HuH-7.5 (cell line): ENCODE data around the gene CLDN9.

Source experiments
- DNase-seq: peaks from one replicate; pipeline ENCODE4 v3.0.0; 2011; ENCODE audit warnings: low spot score

Gene CLDN9

DNA sequence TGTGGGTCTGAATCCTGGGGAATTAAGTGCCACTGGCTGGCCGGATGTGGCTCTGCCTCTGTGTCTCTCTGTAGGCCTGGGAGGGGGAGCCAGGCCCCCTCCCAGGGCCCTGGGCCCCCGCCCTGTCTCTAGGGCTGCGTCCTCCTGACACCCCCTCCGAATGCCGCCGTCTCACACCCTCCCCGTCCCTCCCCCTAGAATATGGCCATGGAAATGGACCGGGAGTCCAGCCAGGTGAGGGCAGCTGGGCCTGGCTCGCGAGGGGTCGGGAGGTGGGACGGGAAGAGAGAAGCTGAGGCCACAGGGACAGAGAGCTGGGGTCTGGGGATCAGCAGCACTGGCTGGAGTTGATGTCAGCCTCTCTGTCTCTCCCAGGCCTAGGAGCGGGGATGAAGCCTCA is 16.4 kb upstream of the CLDN9 start:
- DNase-seq, result no peak

DNA sequence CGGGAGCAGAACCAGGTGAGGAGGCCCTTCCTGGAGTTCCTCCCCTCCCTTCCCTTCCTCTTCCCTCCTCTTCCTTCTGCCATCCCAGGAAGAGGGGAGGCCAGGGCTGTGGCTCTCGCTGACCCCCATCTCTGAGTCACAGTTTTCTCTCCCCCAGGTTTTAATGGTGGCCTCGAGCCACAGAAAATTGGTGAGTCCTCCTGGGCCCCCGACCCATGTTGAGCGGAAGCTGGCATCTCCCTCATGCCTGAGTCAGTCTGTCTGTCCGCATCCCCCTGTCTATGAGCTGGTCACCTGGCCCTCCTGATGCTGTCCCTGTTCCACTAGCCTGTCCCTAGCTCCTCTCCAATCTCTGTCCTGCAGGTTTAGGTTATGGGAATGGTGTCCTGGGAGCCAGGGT is 12.8 kb upstream of the CLDN9 start:
- DNase-seq, result no peak

DNA sequence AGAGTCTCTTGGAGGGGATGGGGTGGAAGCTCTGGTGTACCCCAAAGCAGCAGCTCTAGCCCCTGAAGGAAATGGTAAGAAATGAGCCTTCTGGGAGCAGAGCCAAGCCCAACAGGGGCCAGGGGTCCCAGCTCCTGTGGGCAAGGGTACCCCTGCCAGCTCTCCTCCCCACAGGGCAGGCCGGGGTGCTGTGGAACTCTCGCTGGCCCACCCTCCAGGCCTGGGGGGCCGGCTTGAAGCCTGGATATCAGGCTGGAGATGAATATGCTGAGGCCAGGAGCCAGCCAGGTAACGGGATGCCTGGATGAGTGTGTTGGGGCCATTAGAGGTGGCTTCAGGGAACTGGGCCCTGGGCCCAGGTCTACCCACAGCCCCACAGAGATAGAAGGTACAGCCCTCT is 12.2 kb upstream of the CLDN9 start:
- no peak for DNase-seq

DNA sequence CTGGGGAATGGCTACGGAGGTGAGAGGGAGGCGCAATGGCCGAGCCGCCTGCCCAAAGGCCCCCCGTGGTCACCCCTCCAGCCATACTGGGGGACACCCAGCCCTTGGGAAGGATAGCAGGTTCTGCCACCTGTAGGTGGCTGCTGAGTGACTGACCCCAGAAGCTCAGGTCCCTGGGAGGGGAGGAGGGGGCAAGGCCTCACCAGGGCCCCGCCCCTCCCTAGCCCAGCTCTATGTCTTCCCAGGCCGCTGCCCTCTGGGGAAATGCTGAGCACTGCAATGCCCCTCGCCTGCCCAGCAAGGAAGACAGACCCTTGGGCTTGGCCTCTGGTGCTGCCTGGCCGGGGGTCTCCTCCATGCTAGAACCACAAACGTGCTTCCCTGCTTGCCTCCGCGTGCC is 11.4 kb upstream of the CLDN9 start:
- no peak for DNase-seq

DNA sequence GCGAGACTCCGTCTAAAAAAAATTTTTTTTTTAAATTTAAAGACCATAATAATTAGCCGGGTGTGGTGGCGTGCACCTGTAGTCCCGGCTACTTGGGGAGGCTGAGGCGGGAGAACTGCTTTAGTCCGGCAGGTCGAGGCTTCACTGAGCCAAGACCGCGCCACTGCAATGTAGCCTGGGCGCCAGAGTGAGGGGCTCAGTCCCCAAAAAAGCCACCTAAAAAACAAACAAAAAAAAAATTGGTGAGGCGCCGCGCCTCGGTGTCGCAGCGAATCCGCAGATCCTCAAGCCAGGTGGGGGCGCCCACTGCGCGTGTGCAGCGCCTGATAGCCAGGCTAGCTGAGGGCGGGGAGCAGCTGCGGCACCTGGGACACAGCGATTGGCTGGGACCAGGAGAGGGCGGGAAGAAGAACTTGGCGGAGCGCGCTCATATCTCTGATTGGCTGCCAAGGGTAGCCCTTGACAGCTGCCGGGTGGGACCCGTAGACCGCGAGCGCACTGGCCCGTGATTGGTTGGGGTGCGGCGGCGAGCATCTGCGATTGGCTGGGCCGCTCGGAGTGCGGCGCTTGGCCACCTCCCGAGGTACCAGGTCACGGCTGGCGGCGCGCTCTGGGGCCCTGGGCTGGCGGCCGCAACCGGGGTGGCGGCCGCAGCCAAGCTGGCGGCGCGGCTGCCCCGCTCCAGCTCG is 9.0 kb upstream of the CLDN9 start:
- DNase-seq, result peak; percentile 97

DNA sequence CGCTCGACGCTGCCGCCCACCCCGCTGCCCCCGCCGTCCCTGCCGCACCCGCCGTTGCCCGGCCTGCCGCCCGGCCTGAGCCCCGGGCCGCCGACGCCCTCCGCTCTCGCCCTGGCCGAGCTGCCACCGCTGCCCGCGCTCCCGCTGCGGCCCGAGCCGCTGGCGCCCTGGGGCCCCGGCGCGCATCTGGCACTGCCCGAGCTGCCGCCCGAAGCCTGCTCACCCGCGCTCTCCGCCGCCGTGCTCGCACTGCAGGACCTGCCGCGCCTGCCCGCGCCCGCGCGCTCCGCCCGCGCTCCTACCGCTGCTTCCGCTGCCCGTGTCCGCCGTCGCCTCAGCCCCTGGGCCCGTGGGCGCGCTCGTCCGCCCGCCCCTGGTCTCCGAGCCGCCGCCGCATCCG is 8.4 kb upstream of the CLDN9 start:
- no peak for DNase-seq

DNA sequence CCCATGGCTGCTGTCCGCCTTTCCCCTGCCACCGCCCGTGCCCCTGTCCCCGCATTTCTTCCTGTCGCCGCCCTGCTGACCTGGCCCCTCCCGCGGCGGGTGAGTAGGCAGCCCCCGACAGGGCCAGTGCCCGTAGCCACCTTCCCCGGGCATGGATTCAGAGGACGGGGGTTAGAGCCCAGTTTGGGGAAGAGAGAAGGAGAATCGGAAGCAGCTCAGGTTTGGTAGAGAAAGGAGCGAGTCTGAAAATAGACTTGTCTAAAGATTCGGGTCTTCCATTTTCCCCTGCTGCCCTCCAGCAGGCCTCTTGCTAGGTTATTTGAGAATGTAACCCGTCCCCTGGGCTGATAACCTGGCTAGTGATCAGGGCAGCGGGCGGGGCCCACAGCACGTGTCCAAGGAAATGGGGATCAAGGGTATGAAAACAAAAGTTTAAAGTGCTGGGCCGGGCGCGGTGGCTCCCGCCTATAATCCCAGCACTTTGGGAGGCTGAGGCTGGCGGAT is 7.9 kb upstream of the CLDN9 start:
- DNase-seq, result peak; percentile 43

DNA sequence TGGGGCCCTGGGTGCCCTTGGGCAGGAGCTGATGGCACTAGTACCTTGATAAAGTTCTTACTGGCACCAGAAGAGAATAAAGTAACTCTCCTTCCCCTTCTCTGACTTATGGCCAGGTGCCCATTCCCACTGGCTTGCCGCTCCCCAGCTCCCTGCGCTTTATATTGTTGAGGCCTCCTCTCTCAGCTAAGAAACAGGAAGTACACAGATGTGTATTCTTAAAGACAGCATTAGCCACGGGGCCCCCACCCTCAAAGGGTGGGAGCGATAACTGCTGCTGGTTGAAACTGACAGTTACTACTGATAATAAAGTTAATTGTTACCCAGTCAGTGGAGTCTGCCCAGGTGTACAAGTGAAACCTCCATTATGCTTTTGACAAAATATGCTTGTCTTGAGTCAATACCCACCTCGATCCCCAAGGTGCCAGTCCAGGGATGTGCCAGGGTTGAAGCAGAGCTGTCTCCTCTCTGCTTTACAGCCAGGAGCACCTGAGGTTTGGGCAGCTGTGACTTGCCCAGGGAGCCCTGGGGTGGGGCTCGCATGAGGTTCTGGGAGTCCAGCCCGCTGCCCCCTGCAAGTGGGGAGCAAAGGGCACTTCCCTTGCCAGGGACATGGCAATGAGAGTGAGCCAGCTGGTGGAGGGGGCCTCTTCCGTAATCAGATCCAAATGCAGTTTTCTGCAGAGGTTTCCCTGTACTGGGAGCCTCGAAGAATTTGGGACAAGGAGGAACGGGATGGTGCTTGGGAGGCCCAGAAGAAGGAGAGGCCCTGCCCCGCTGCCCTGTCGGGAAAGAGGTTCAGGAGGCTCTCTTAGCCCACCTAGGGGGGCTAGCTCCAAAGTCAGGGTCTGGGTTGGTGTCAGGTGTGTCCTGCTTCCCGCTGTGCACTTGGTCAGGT is 5.4 kb upstream of the CLDN9 start:
- DNase-seq, result no peak

DNA sequence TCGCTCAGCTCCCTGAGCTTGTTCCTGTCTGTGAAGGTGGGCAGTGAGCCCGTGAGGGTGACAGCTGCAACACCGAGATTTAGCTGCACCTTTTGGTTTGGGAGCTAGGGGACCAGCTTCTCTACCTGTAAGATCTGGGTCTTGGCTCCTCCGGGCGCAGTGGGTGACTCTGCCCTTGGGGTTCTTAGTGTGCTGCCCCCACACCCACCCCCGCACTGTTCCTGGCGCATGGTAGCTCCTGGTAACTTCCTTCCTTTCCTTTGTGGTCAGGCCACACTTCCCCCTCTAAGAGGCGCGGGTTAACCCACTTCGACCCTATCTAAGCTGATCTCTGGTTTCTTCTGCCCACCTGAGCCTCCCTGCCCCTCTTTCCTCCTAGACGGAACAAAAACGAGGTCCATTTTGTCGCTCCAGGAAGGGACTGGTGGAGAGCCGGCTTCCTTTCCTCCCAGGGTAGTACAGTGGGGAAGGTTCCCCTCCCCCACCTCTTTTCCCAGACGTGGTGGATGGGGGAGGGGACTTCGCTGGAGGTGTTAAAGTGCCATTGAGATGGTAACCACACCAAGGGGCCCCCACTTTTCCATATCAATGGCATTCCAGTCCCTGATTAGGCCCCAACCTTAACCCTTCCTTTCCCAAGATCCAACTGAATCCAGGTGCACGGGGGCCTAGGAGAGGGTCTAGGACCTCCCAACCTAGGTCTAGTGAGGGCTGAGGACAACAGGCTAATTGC is 4.6 kb upstream of the CLDN9 start:
- DNase-seq, result no peak

DNA sequence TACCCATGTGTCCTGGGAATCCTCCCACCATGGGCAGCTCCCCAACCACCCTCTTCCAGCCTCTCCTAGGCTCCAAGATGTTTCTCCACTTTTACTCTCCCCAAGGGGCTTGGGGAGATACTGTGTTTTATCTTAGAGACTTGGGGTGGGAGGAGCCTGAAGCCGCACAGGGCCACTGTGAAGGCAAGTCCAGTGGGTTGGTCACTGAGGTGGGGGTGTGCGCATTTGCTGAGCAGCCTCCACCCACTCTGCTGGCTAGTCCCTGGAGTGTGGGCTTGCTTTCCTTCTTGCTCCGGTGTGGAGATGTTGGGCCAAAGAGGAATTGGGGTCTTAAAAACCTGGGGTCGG is 4.1 kb upstream of the CLDN9 start:
- no peak for DNase-seq

DNA sequence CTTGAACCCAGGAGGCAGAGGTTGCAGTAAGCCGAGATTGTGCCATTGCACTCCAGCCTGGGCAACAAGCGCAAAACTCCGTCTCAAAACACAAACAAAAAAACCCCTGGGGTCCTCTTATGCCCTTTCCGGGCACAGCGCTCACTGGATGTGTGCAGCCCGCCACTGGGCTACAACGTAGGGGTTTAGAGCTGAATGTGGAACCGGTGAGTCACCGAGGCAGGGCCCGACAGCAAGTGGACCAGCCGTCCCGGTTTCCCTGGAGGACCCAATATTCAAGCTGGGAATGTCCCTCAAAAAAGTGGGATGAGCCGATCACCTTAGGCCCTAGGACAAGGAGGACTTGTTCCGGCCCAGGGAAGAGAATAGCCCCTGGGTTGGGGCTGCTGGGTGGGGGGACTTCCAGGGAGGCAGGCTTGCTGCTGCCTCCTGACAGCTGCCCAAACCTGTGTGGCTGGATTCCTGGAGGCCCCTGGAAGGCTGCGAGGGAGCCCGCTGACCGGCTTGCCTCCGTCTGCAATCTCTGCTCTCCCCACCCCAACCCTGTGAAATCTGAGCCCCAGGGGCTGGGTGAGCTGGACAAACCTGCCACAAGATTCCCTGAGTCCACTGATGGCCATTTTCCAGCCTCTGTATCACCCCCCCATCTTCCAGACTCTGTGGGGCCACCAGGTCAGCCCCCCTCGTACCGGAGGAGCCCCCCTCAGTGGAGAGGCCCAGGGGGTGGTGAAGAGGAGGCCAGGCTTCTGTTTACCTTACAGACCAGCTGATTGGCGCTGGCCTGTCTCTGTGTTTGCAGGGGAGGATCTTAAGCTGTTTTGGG is 2.9 kb upstream of the CLDN9 start:
- DNase-seq, result peak; percentile 66

DNA sequence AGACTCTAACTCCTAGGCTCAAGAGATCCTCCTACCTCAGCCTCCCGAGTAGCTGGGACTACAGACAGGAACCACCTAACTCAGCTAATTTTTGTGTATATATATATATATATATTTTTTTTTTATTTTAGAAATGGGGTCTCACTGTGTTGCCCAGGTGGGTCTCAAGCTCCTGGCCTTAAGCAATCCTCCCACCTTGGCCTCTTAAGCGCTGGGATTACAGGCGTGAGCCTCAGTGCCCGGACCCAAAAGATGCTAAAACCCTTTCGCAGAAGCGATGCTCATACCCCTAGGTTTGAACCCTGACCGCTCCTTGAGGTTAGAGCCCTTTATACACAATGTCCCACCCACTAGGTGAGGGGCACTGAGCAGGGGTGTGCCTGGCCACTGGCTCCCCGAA is 2.2 kb upstream of the CLDN9 start:
- no peak for DNase-seq

DNA sequence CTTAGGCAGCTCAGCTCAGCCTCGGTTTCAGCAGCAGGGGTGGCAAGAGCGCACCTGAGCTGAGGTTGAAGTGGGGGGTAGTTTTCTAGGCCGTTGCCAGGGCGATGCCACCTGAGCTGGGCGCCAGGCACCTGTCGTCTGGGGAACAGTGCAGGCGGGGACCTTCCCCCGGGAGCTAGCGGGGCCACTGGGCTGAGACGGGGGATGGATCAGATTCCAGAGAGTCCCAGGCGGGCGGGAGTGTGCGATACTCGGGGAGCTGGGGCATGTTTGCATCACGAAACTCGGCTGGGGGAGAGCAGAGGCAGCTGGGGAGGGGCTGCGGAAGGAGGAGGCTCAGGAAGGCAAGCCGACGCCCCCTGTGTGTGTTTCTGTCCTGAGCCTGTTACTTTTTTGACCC is 477 bp upstream of the CLDN9 start:
- no peak for DNase-seq

DNA sequence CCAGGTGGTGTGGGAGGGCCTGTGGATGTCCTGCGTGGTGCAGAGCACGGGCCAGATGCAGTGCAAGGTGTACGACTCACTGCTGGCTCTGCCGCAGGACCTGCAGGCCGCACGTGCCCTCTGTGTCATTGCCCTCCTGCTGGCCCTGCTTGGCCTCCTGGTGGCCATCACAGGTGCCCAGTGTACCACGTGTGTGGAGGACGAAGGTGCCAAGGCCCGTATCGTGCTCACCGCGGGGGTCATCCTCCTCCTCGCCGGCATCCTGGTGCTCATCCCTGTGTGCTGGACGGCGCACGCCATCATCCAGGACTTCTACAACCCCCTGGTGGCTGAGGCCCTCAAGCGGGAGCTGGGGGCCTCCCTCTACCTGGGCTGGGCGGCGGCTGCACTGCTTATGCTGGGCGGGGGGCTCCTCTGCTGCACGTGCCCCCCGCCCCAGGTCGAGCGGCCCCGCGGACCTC is 798 bp downstream of the CLDN9 start:
- no peak for DNase-seq

DNA sequence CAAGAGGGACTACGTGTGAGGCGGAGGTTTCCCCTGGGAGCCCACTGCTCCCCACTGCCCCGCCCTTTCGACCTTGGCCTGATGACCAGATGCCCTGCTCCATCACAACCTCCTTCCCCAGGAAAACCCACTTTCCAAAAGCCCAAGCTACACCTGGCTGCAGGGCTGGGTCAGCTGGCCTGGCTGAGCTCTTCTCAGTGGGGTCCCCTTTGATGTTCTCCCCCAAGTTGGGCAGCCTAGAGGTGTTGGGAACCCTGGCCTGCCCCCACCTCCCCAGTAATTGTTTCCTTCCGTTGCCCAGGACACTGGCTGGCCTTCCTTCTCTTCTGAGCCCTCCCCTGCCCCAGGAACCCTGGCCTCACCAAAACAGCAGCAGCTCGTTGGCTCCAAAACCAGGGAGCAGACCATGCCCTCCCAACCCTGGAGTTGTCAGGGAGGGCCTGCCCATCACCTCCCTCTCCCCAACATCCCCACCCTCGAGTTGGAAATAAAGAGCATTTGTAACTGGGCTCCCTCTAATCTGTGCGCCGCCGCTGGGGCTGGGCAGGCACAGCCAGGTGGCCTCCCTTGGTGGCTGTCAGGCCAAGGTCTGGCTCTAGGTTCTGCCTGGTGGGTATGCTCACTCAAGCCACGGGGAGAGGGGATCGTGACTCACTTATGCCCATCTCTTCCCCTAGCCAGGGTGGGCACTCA is 1.4 kb downstream of the CLDN9 start:
- no peak for DNase-seq

DNA sequence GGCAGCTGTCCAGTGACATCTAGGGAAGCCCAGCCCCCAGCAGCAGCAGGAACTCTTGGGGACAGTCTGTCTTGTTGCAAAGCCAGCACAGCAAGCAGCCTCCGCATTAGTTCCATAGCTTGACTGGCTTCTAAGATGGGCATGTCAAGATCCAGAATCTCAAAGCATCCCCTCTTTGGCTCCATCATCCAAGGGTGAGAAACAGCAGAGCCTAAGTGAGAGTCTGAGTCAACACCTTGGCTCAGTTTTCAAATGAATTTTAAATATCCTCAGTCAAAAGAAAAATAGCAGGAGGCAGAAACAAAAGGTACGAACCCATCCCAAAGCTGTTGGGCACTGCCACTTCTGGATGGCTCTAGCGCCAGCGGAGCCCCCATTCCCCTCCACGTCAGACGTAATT is 2.2 kb downstream of the CLDN9 start:
- no peak for DNase-seq

DNA sequence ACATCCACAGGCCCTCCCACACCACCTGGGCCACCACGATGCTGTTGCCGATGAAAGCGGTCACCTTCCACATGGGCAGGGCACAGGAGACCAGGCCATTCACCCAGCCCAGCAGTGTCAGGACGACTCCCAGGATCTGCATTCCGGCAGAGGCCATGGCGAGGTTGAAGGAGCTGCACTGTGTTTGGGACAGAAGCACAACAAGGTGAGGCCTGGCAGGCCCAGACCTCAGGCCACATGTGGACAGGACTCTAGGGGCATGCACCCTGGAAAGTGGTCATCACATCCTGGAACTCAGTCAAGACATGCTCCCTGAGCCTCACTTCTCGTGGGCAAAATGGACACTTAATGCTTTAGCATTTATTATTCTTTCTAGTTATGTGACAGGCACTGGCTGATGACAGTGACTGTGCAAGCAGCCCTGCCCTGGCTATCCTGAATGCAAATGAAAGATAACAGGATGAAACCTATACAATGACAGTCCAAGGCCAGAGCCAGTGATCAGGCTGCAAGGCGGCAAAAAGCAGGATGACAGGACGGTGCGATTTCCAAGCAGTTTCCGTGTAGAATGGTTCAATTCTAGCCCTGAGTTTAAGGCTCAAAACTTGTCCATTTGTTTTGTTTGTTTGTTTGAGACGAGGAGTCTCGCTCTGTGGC is 3.3 kb downstream of the CLDN9 start:
- no peak for DNase-seq

DNA sequence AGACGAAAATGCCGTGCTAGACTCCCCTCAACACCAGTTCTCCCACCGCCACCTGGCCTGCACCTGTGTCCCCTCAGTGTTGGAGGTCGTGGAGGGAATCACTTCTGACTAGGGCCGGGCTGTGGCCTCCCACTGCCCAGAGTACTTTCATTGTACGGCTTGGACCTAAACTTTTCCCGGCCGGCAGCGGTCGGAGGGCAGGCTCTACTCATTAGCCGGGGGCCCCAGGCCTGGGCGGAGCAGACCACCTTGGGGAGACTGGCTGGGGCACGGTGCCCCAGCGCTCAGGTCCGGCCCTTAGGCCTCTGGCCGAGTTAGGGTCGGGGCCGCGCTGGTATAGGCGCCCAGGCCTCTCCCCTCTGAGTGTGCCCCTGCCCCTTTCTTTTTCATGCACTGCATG is 4.6 kb downstream of the CLDN9 start:
- DNase-seq, result no peak

DNA sequence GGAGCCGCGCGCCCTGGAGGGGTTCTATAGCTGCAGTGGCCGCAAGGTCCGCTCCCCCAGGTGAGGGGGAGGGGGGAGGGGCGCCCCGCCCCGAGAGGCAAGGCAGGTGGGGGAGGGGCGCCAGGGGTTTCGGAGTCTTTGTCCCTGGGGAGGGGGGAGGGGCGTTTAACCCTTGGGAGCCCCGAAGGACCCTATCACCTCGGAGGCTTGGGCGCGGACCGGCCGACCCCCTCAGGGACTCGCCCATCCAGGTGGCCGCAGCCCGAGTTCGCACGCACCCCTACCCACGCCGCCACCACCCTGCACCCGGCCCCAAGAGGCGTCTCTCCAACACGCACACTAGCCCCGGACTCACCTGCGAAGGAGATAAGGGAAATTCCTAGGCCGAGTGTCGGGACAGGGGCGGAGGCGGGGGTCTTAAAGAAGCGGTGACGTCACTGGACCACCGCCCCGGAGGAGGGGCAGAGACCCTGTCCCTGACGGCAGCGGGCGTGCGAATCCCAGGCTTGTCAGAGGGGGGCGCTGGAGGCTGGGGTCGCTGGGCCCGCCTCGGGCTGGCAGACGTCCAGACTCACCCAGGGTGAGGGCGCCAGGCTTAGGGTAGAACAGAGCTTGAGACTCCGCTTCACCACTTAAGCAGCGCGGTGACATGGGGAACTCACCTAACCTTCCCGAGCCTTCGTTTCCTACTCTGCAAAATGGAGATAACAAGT is 5.2 kb downstream of the CLDN9 start, which contains the start of gene CLDN6:
Gene CLDN6 (minus strand): TSS at position 390 of the 713 bp plus-strand sequence. CDS start 2,162 bp downstream, outside the sequence.
- peak; percentile 61 for DNase-seq
